Ishikawa (cell line): ENCODE results near the gene PKNOX2.

Experiments
- CEBPB ChIP-seq: IDR thresholded peaks from 2 replicates; pipeline ENCODE4 v1.6.1; 2012
- CREB1 ChIP-seq: IDR thresholded peaks from 2 replicates; pipeline ENCODE4 v1.6.1; 2012; ENCODE audit warnings: low read depth
- EGR1 ChIP-seq: IDR thresholded peaks from 2 replicates; pipeline ENCODE4 v1.6.1; 2012
- EP300 ChIP-seq: IDR thresholded peaks from 2 replicates; pipeline ENCODE4 v1.6.1; 2012; ENCODE audit warnings: borderline replicate concordance
- FOXM1 ChIP-seq: IDR thresholded peaks from 2 replicates; pipeline ENCODE4 v1.6.1; 2012; ENCODE audit warnings: low read depth, borderline replicate concordance
- MAX ChIP-seq: IDR thresholded peaks from 2 replicates; pipeline ENCODE4 v1.6.1; 2012
- NFIC ChIP-seq: IDR thresholded peaks from 2 replicates; pipeline ENCODE4 v1.6.1; 2012
- RAD21 ChIP-seq: IDR thresholded peaks from 2 replicates; pipeline ENCODE4 v1.6.1; 2012; ENCODE audit warnings: low read depth
- REST ChIP-seq: IDR thresholded peaks from 2 replicates; pipeline ENCODE4 v1.6.1; 2012; ENCODE audit warnings: low read depth, mild to moderate bottlenecking
- TAF1 ChIP-seq: IDR thresholded peaks from 2 replicates; pipeline ENCODE4 v1.6.1; 2012; ENCODE audit warnings: low read depth, mild to moderate bottlenecking
- TCF12 ChIP-seq: IDR thresholded peaks from 2 replicates; pipeline ENCODE4 v1.6.1; 2012; ENCODE audit warnings: low read depth
- TEAD4 ChIP-seq: IDR thresholded peaks from 2 replicates; pipeline ENCODE4 v1.6.1; 2012
- USF1 ChIP-seq: IDR thresholded peaks from 2 replicates; pipeline ENCODE4 v1.6.1; 2012
- YY1 ChIP-seq: IDR thresholded peaks from 2 replicates; pipeline ENCODE4 v1.6.1; 2012; ENCODE audit warnings: low read depth
- ZBTB7A ChIP-seq: IDR thresholded peaks from 2 replicates; pipeline ENCODE4 v1.6.1; 2012; ENCODE audit warnings: low read depth

Gene PKNOX2

GRCh38 chr11:125166764-125167291, 2.3 kb downstream of the PKNOX2 start:
- TF ChIP-seq TAF1 (no peak), ZBTB7A (no peak), FOXM1 (no peak), TEAD4 (no peak), TCF12 (no peak), RAD21 (no peak), NFIC (no peak), MAX (no peak), REST (no peak), EP300 (no peak), CREB1 (no peak), USF1 (no peak), CEBPB (no peak), YY1 (no peak), EGR1 (no peak)

GRCh38 chr11:125167292-125167953, 2.9 kb downstream of the PKNOX2 start:
- TF ChIP-seq CREB1 (no peak), TCF12 (no peak), ZBTB7A (no peak), RAD21 (no peak), USF1 (no peak), EGR1 (no peak)

GRCh38 chr11:125167954-125168835, 3.6 kb downstream of the PKNOX2 start:
- TF ChIP-seq YY1 (no peak), REST (no peak), USF1 (no peak), CEBPB (no peak), TAF1 (no peak), ZBTB7A (no peak), TCF12 (no peak), NFIC (no peak), FOXM1 (no peak), EP300 (no peak), MAX (no peak), CREB1 (no peak), TEAD4 (no peak)

GRCh38 chr11:125168918-125169456, 4.4 kb downstream of the PKNOX2 start:
- TF ChIP-seq TAF1, result no peak
- TF ChIP-seq YY1, result no peak
- TF ChIP-seq USF1, result no peak
- no peak for TF ChIP-seq REST
